HG03175 (cell line): ENCODE measurements around the gene TMCO4.

Experiments used
- ATAC-seq: cut with Tn5 transposase; IDR thresholded peaks from one replicate; pipeline ENCODE4 v1.9.1; 2021; ENCODE audit warnings: mild to moderate bottlenecking, moderate library complexity; ENCODE audit not compliant: unreplicated experiment

TMCO4 gene

GRCh38 chr1:19750882-19751276, 48.8 kb downstream of the TMCO4 start:
- ATAC-seq: no peak

DNA sequence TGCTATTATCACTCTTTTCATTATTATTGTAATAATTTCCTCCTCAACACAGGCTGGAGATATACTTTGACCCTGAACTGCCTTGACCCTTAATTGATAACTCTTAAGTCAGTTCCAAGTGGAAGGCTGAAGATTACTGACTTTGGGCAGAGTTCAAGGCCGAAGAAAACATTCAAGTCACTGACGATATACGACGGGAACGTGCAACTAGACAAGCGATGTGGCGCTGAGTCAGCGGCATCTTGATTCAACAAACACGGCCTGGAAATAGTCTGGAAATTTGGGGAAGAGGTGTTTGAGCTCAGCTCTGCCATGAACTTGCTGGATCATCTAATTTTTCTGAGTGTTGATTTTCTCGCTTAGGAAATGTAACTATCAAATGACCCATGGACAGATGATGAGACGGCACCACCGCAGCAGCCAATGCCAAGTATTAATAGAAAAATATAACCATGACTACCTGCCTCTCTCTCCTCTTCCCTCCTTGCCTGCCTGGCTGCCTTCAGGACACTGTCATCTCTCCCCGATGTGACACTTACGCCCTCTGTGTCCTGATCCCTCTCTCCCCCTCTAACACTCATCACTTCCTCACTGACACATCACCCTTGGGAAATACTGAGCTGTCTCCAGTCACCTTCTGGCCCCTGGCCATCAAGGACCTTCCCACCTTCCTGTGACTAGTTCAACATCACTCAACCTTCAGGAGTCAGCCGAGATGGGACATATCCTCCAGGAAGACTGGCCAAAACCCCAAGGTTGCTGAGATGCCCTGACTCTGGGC, 49.4 kb downstream of the TMCO4 start:
- no peak for ATAC-seq

- no peak for ATAC-seq
Observed at GRCh38 chr1:19749685-19750084, 50.0 kb downstream of the TMCO4 start.

DNA sequence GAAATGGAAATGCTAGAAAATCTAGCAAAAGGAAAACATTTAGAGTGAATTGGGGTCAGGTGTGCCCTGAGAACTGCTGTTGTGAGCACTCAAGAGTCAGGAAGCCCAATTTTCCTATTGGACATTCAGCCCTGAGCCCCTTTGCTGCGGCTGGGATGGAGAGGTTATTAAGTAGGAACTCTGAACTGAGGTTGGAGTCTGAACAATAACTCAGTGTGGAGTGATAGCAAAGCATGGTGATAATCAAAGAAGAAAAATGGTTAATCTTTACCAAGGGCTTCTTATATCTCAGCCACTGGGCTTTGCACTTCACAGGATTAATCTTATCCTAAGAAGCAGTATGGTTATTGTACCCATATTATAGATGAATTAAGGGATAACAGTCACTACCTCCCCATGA, 52.0 kb downstream of the TMCO4 start:
- no peak for ATAC-seq

- no peak for ATAC-seq
Observed at GRCh38 chr1:19744886-19745285, 54.8 kb downstream of the TMCO4 start.

DNA sequence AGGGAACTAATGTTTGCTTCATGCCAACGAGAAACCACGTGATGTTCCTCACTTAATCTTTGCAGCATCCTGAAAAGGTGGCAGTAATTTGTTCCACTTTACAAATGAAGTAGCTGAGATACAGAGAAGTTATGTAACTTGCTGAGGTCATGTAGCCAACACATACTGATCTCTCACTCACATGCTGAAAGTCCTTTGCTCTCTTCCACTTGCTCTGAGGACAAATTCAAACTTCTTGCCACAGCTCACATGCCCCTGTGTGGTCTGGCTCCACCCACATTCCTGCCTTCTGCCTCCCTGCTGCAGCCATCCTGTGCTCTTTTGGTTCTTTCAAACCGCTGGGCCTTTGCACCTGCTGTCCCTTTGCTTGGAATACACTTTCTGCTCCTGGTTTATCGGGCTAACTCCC, 55.4 kb downstream of the TMCO4 start:
- no peak for ATAC-seq

DNA sequence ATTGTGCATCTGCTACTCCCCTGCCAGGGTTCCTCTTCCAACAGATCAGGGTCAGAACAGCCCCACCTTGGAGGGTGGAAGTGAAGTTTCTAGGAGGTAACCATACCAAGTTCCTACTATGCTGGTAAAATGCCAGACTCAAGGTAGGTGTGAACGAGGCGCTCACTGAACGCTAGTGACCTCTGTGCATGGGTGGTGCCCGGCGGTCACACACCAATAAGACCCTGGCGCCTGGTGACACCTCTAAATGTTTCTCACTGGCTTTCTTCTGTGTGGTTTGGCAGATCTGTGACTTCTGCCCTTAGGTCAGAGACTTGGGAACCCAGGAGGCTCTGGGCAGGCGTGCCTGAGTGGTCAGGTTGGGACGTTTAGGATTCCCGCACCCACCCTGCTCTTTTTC, 55.9 kb downstream of the TMCO4 start:
- no peak for ATAC-seq

DNA sequence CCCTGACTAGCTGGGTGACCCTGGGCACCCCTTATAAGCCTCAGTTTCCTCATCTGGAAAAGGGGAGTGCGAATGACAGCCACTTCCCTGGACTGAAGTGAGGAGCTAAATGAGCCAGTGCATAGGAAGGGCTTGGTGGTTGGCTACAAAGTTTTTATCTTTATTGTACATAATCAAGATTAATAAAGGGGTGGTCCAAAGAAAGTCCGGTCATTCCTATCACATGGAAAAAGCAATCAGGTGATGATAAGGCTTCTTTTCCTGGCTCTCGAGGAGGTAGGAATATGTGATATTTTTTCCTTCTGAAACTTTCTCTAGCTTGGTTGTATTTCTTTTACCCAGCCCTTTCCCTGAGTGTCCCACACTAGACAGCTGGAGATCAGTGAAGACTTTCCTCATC, 56.5 kb downstream of the TMCO4 start:
- ATAC-seq: no peak

DNA sequence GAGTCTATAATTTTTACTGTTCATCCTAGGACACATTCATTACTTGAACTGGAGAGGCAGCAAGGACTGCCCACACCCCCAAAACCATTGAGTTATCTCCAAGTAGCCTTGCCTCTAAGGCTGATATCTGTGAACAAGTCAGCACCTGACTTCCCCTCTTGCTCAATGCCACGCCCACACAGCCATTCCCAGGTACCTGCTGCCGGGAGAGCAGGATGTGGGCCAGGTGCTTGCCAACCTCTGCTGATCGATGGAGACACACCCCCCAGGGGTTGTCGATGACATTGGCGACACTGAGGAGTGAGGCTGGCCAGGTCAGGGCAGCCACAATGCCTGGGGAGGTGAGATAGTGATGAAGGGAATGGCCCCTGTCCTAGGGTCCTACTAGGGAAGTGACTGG, 60.1 kb downstream of the TMCO4 start:
- ATAC-seq: no peak

DNA sequence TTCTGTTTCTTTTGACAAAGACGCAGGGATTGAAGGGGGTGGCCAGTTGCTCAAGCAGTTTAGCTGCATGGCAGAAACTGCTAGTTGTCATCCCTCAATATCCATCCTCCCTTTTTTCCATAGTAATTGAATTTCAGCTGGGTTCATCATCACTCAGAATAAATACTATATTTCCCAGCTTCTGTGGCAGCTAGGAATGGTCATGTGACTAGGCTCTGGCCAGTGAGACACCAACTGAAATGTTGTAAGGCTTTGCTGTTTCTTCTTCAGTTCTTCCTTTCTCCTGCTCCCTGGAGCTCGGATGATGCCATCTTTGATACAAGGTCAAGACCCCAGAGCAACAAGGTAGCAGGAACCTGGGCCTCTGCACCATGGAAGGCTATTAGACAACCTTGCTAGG, 61.0 kb downstream of the TMCO4 start:
- no peak for ATAC-seq

DNA sequence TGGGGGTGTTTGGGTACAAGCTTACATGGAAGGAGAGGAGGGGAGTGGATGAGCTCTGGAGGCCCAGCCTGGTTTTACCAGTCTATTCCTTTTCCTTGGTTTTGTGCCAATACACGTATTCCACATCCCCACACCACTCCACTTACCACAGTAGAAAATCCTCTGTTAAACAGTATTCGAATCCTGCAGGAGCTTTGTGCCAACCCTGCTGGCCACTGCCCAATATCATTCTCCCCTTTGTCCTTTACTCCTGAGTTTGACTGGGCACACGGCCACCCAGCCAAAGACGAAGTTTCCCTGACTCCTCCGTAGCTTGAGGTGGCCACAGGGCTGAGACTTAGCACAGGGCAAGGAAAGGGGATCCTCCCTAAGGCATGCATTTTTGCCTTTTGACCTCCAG, 61.6 kb downstream of the TMCO4 start:
- no peak for ATAC-seq

DNA sequence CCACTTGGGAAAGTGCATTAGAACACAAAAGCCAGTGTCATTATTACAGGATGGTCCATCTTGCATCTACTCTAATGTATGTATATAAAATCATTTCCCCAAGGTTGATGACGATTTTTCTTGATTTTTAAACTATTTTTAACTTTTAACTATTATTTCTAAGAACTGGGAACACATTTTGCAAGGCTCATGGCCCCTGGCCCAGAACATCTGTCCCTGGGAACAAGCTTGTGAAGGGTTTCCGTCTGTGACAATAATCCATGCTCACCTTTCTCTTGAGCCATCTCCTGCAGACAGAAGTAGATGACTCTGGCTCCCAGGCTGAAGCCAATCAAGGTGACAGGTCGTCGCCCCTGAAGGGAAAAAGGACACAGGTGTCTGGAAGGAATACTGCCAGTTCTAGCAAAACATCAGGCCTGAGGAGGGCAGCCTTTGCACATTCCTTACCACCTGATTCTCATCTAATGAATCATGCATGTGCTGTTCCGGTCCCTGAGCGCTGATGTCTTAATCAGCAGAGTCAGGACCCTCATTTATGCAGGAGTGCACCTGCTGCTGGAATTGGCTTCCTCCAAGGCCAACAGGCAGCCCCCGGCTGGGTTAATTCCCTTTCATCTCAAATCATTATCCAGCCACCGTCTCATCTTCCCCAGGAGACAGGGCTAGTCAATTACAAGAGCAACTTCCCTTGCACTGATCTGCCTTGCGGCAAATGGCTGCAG, 62.5 kb downstream of the TMCO4 start:
- ATAC-seq: no peak

- ATAC-seq: no peak
Observed at GRCh38 chr1:19735440-19736127, 64.1 kb downstream of the TMCO4 start.

GRCh38 chr1:19734472-19734999, 65.2 kb downstream of the TMCO4 start:
- no peak for ATAC-seq

DNA sequence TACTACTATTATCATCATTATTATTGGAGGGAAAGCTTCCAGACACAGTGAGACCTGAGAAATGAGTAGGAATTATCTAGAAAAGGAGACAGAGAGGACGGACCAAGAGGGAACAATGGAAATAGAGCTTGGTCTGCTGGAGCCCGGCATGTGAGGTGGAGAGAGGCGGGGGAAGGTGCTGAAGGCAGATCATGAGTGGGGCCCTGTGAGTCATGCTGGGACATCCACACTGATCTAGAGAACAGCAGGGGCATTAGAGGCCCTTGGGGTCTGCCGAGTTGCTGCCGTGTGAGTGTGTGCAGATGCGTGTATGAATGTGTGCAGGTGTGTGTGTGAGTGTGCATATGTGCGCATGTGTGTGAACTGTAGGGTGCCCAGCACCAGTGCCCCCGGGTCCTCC, 65.7 kb downstream of the TMCO4 start:
- ATAC-seq: no peak

DNA sequence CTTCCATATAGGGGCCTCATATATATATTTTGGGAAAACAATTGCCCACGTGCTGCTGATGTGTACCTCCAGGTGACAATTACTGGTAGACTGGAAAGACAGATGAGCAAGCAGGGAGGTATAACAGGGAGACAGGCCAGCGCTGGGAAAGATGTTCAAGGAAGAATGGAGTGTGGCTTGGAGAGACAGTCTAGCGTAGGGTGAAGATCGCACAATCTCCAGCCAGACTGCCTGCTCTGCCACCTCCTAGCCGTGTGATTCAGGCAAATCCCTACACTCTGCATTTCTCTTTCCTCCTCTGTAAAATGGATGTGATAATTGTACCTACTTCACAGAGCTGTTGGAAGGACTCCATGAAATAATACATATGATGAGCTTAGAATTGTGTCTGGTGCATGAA, 66.1 kb downstream of the TMCO4 start:
- no peak for ATAC-seq

- ATAC-seq: no peak
Observed at GRCh38 chr1:19731311-19731821, 68.3 kb downstream of the TMCO4 start.

- ATAC-seq: no peak
Observed at GRCh38 chr1:19730793-19731192, 68.9 kb downstream of the TMCO4 start.

DNA sequence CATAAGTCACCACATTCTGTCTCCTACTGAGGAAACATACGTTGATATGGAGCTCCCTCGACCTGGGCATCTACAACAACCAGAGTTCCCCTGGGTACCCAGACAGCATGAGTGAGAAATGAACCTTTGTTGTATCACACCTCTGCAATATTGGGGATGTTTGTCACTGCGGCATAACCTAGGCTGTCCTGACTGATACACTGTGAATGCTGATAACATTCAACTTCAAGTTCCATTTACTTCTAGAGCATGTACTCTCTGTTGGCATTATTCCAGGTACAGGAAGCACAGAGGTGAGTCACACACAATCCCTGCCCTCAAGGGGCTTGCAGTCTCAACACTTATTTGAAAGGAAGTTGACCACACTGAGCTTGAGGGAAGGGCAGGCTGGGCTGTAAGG, 69.5 kb downstream of the TMCO4 start:
- no peak for ATAC-seq

DNA sequence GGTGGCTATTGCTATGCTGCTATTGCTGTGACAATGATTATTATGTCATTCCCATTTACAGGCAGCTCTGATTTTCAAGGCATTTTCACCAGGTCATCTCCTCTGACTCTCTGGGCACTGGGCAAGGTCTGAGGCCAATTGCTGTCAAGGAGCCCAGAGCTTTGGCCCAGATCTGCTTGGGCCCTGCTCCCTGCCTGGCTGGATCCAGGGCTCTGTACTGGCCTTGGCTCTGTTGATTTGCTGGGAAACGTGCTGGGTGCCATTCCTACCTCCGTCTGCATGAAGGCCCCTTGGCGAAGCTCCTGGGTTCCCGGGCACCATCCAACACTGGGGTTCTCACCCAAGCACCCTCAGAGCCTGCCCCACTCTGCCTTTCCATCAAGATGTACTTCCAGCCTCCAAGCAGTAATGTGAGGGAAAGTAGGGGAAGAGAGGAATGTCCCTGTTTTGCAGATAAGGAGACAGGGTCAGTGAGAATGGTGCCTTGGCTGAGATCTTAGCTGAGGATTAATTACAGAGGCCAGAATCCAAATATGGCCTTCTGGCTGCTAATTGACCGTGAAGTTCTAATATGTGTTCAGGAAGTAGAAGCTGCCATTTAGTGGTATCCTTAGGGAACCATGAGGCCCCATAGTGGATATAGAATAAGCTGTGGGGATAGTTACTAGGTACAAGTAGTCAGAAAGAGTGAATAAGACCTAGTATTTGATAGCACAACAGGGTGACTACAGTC, 71.1 kb downstream of the TMCO4 start:
- ATAC-seq: no peak

DNA sequence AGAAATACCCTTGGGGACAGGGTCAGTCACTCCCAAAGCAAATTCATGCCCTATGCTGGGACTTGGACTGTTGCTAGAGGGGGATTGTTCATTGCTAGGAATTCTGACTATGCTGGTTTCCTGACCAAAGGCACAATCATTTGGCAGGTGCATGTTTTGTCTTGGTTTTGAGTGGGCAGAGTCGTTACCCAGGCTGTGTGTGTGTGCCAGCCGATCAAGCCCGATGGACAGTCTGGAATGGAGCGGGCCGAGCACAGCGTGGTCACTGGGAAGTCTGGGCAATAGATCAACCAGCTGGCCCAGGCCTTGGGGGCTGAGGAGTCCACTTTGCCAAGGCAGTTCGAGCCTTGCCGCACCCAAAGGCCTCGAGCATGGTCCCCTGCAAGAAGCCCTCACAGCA, 74.1 kb downstream of the TMCO4 start:
- no peak for ATAC-seq
